GM21447 (cell line): Measurements from ENCODE around the gene SHROOM3.
"Not testable (repeated sequence)": the region's sequence is repeated elsewhere in the genome, so short reads cannot be mapped to it uniquely, and the experiment has no call there.

Experiments
- ATAC-seq: cut with Tn5 transposase; IDR thresholded peaks from one replicate; pipeline ENCODE4 v1.9.1; 2021; ENCODE audit not compliant: unreplicated experiment

Gene SHROOM3

GRCh38 chr4:76712564-76712963, 277.5 kb downstream of the SHROOM3 start:
- ATAC-seq: no peak

- ATAC-seq: no peak
Observed at GRCh38 chr4:76714226-76714625, 279.2 kb downstream of the SHROOM3 start.

GRCh38 chr4:76716020-76716419, 281.0 kb downstream of the SHROOM3 start:
- no peak for ATAC-seq

GRCh38 chr4:76716658-76717057, 281.6 kb downstream of the SHROOM3 start:
- ATAC-seq: no peak

GRCh38 chr4:76717431-76717830, 282.4 kb downstream of the SHROOM3 start:
- no peak for ATAC-seq

- ATAC-seq: no peak
Observed at GRCh38 chr4:76718021-76718420, 283.0 kb downstream of the SHROOM3 start.

GRCh38 chr4:76718831-76719230, 283.8 kb downstream of the SHROOM3 start:
- no peak for ATAC-seq

- no peak for ATAC-seq
Observed at GRCh38 chr4:76720121-76720520, 285.1 kb downstream of the SHROOM3 start.

GRCh38 chr4:76722146-76722545, 287.1 kb downstream of the SHROOM3 start:
- not testable (repeated sequence) for ATAC-seq

- ATAC-seq: no peak
Observed at GRCh38 chr4:76722838-76723237, 287.8 kb downstream of the SHROOM3 start.

- ATAC-seq: peak; percentile 67
Observed at GRCh38 chr4:76723373-76723772, 288.3 kb downstream of the SHROOM3 start.

GRCh38 chr4:76723924-76724323, 288.9 kb downstream of the SHROOM3 start:
- ATAC-seq: no peak

- no peak for ATAC-seq
Observed at GRCh38 chr4:76725039-76725438, 290.0 kb downstream of the SHROOM3 start.

- ATAC-seq: no peak
Observed at GRCh38 chr4:76726176-76726575, 291.1 kb downstream of the SHROOM3 start.

GRCh38 chr4:76726631-76727030, 291.6 kb downstream of the SHROOM3 start:
- ATAC-seq: no peak

- ATAC-seq: not testable (repeated sequence)
Observed at GRCh38 chr4:76727934-76728333, 292.9 kb downstream of the SHROOM3 start.

GRCh38 chr4:76729460-76729859, 294.4 kb downstream of the SHROOM3 start:
- ATAC-seq: peak; percentile 49

GRCh38 chr4:76729980-76730379, 295.0 kb downstream of the SHROOM3 start:
- ATAC-seq: no peak

- ATAC-seq: no peak
Observed at GRCh38 chr4:76732246-76732645, 297.2 kb downstream of the SHROOM3 start.

- ATAC-seq: no peak
Observed at GRCh38 chr4:76733068-76733771, 298.2 kb downstream of the SHROOM3 start.

- ATAC-seq: no peak
Observed at GRCh38 chr4:76736414-76736813, 301.4 kb downstream of the SHROOM3 start.

- ATAC-seq: no peak
Observed at GRCh38 chr4:76737180-76737579, 302.2 kb downstream of the SHROOM3 start.

GRCh38 chr4:76737771-76738085, 302.7 kb downstream of the SHROOM3 start:
- no peak for ATAC-seq
